Measurements from ENCODE around the gene KLHL22.

KLHL22 gene

DNA sequence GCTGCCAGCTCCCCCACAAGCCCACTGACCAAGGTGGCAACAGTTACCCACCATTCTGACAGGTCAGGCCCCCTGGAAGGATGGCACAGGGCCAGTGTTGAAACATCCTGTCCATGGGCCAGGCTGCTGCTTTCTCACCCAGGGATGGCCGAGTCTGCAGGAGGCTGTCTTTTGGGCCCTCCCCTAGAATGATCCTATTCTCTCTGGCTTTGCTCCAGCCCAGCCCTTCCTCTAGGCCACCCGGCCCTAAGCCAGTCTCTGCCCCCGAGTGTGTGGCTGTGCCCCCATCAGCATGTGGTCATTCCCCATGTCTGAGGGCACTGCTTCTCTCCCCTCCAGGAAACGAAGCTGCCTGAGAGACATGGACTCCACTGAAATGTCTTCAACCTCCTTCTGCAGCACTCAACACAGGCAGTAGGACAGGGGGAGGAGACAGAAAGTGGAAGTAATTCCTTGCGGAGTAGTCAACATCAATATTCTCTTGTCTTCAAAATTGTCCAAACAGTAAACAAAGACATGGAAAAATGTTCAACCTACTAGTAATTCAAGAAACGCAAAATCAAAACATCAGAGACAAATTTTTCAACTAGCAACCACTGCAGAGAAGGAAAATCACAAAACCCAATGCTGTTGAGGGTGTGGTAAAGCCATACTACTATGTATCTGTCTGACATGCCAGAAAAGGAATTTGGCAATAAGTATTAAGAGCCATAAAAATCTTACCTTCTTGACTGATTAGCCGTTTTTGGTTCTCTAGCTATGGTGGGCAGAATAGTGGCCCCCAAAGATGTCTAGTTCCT lies 52.9 kb downstream of the KLHL22 start:
- no peak for DNase-seq

GRCh38 chr22:20441631-20442484 lies 53.7 kb downstream of the KLHL22 start:
- DNase-seq = no peak

GRCh38 chr22:20440637-20441591 lies 54.7 kb downstream of the KLHL22 start:
- DNase-seq = no peak

DNA sequence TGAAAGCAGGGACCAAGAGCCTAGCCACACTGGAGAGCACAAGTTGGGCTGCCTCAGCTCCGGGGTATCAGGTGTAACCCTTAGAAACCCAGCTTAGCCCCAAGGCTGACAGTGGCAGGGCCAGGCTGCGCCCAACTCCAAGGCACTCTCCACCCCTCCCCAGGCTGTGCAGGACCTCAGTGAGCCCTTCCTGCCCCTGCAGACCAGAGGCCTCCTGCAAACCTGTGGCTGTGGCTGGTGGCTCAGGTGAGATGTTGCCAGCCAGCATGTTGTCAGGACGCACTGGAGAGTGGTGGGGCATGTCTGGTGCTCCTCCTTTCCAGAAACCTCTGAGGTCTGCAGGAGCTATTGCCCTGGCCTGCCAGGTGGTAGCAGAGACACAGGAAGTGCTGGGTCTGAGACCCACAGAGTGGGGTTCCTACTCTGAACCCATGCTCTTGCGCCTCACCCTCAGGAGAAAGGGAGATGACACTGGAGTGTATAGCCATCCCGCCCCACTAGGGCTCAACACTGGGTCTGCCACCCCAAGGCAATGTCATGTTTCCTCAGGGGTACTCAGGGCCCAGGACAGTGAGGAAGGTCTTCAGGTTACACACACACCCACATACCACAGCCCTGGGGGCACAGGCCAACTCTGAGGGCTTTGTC lies 55.5 kb downstream of the KLHL22 start:
- no peak for DNase-seq

DNA sequence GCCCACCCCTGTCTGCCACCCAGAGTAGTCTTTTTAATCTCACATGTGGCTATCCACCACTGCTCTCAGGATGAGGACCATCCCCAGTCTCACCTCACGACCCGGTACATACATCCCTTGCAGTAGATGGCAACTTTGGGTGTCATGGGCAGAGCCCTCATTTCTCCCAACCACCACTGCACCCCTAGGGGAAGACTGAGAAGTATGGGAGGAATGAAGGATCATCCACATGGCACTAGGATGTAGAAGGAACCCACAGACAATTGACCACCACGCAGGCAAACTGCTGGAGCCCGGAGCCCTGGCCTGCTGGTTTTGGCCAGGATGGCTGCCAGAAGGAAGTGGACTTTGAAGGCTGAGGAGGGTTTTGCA lies 56.1 kb downstream of the KLHL22 start:
- no peak for DNase-seq

GRCh38 chr22:20438678-20439492 lies 56.7 kb downstream of the KLHL22 start:
- DNase-seq = no peak

DNA sequence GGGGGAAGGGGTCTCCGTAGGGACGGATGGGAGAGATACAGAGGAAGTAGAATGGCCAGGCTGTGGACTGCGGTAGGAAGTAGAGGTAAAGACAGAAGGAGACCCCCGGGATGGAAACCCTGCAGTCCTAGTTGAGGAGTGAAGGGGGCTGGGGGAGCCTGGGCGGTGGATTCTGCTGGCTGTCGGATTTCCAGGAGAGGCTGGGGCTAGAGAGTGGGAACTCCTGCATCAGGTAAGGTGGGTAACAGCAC lies 57.2 kb downstream of the KLHL22 start:
- DNase-seq = no peak

- DNase-seq = peak; percentile 91
Observed at GRCh38 chr22:20437613-20438426, 57.8 kb downstream of the KLHL22 start, which contains the start of gene SCARF2. Gene SCARF2 (minus strand): TSS chr22:20437825. CDS start chr22:20437754, 71 bp downstream.

DNA sequence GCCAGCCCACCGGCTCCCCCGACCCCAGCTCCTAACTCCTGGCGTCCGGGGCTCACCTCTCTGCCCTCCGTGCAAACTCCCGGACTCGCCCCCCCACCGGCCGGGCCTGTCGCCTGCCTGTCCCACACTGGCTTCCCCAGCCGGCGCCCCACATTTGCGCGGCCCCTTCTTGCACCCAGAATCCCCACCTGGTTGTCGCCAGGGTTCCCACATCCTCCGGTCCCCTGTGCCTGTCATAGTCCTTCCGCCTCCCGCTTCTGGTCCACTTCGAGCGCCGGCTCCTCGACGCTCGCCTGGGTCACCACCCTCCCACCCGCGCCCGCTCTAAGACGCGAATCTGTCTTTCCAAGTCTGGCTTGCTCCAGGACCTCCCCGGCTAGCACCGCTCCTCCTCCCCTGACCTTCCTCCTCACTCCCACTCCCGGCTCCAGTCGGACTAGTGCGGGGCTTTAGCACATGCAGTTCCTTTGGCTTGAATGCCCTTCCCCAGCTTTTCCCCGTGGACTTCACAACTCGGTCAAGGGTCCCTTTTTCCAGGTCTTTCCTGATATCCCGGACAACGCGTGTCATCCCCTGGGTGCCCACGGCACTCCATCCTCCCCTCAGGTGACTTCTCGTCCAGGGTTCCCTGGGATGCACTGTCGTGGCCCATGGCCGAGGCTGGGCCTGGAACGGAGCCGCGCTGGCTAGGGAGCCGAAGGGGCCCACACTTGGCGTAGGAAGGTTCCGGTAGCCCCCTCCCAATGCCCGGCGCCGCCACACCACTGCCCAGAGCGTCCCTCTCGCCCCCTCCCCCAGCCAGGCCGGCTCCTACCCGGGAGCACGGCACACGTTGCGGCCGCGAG lies 58.6 kb downstream of the KLHL22 start:
- DNase-seq = peak; percentile 69

GRCh38 chr22:20436307-20436767 lies 59.3 kb downstream of the KLHL22 start:
- peak; percentile 83 for DNase-seq

DNA sequence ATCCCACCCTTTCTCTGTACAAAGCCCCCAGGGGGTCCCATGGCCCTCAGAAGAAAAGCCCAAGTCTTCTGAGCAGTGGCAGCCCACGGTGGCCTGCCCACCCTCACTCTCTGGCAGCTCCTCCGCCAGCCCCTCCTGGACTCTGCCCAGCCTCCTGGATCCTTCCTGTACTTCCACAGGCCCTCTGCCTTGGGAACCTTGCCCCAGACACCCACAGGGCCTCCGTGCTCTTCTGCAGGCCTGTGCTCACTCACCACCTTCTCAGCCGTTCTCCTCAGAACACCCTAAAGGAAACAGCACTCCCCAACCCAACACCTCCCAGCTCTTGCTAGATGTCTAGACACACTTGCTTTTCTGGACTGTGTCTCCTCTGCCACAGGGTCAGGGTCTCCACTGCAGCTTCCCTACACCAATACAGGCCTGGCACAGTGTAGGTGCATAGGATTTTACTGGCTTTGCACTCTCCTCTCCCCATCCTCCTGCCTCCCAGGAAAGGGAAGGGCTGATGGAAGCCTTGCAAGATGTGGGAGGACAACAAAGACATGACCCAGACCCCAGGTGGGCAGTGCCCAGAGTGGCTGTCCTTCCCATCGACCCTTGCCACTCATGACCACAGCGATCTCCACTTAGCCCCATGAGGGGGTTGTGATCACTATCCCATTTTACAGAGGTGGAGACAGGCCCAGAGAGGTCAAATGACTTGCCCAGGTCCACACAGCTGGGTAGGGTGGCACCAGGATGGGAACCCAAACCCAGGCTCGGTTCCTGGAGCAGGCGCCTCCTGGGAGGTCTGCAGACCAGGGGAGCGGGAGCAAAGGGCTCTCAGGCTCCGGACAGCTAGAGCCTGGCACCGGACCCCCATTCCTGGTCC lies 59.9 kb downstream of the KLHL22 start:
- DNase-seq = no peak

GRCh38 chr22:20434773-20435172 lies 60.8 kb downstream of the KLHL22 start:
- no peak for DNase-seq

DNA sequence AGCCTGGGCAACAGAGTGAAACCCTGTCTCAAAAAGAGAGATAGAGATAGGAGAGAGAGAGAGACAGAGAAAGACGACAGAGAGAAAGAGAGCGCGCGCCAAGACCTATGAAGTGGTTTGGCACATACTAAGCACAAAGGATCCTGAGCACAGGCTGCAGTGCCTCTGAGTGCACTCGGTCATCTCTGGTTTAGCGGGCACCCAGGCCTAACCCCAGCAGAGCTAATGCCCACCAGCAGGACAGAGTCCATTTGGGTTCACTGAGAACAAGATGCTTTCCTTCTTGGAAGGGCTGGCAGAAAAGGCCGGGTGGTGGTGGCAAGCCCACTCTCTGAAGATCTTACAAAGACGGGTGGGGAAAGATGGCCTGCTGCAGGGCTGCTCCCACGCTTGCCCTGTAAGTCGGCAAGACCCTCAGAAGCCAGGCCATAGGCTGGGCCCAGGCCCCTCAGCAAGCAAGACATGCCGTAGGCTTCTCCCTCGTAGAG lies 61.3 kb downstream of the KLHL22 start:
- no peak for DNase-seq

- no peak for DNase-seq
Observed at GRCh38 chr22:20433686-20434241, 61.8 kb downstream of the KLHL22 start.

DNA sequence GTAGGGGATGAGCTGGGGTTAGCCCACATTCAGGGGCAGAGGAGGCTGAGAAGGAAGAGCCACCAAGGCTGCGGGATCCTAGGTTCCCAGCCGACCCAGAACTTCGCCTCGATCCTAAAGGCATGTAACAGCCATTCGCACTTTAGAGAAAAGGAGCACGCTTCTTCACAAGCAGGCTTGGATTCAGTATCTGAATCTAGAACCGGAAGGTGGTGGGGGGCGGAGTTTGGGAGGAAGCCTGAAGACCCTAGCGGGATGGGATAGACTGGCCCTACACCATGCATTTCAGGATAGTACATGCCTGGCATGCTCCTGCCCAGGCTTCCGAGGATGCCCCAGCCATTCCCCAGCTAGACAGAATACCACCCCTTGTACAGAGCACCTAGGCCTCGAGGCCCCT lies 62.4 kb downstream of the KLHL22 start:
- DNase-seq = no peak

- no peak for DNase-seq
Observed at GRCh38 chr22:20432244-20432686, 63.3 kb downstream of the KLHL22 start.

GRCh38 chr22:20431511-20432192 lies 63.9 kb downstream of the KLHL22 start:
- DNase-seq = no peak
